Measurements from ENCODE around the gene POU2F2.

DNA sequence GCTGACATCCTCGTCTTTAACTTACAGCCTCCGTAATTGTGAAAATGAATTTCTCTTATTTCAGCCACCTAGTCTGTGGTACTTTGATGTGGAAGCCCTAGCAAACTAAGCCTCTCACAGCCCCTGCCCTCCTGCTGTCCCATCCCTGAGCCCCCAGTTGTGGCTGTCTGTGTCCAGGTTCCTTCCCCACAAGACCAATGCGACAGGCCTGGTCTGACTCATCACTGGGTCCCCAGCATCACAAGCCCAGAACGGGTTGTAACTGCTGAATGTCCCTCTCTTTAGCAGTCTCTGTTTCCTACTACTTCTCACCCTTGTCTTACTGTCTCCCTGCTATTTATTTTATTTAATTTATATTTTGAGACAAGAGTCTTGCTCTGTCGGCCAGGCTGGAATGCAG is 5.7 kb downstream of the POU2F2 start:
- TF ChIP-seq ZKSCAN8 (CRISPR knock-in tag; IDR thresholded peaks at IDR 0.05) (no peak), SRSF1 (IDR thresholded peaks at IDR 0.05; ENCODE audit: low read depth, low read length) (no peak), POLR2A (conservative IDR thresholded peaks at IDR 0.05) (no peak)

All from K562 (cell line).